GM12878 (cell line): ENCODE measurements around the gene AUNIP. TPM values are rescaled to one million over a fixed set of nuclear protein-coding genes. Genes with fewer than 3 reads are reported as not detected.
A peak's percentile ranks its signal among the peaks of the same experiment; 100 is the strongest.

Experiments
- BCLAF1 ChIP-seq: fragments of 450-650 bp; IDR thresholded peaks from 2 replicates; pipeline ENCODE4 v1.6.1; 2017; ENCODE audit warnings: antibody characterized with exemption, mild to moderate bottlenecking, moderate library complexity
- CBX3 ChIP-seq: fragments of 200-600 bp; sonication (generic); IDR thresholded peaks from 2 replicates; pipeline ENCODE4 v1.6.1; 2016; ENCODE audit warnings: low read depth, borderline replicate concordance
- CHD1 ChIP-seq: IDR thresholded peaks from 2 replicates; pipeline ENCODE4 v1.6.1; 2012; ENCODE audit warnings: low read depth, low read length, improper control_type of control experiment
- FOS ChIP-seq: IDR thresholded peaks from 3 replicates; pipeline ENCODE4 v1.6.1; 2011; ENCODE audit warnings: borderline replicate concordance; ENCODE audit not compliant: insufficient read length; ENCODE audit errors: extremely low read depth
- HCFC1 ChIP-seq: fragments of 150-350 bp; IDR thresholded peaks from 2 replicates; pipeline ENCODE4 v1.6.1; 2014; ENCODE audit warnings: low read length
- JUNB ChIP-seq: IDR thresholded peaks from 2 replicates; pipeline ENCODE4 v1.6.1; 2016; ENCODE audit warnings: antibody characterized with exemption, mild to moderate bottlenecking
- JUND ChIP-seq: IDR thresholded peaks from 2 replicates; pipeline ENCODE4 v1.6.1; 2012; ENCODE audit warnings: low read depth, mild to moderate bottlenecking, low read length, improper control_type of control experiment, moderate library complexity
- KAT2A ChIP-seq: conservative IDR thresholded peaks from 2 replicates; pipeline ENCODE4 v1.6.1; 2011; ENCODE audit warnings: low read depth, low read length; ENCODE audit not compliant: control insufficient read depth
- LARP7 ChIP-seq: fragments of 450-650 bp; IDR thresholded peaks from 2 replicates; pipeline ENCODE4 v1.6.1; 2017; ENCODE audit warnings: mild to moderate bottlenecking
- MXI1 ChIP-seq: fragments of 150-350 bp; IDR thresholded peaks from 2 replicates; pipeline ENCODE4 v1.6.1; 2011; ENCODE audit warnings: low read depth, mild to moderate bottlenecking, inconsistent platforms, low read length, improper control_type of control experiment
- MYB ChIP-seq: fragments of 150-350 bp; IDR thresholded peaks from 2 replicates; pipeline ENCODE4 v1.6.1; 2014; ENCODE audit warnings: mild to moderate bottlenecking, low read depth, low read length, borderline replicate concordance
- NFYA ChIP-seq: IDR thresholded peaks from 2 replicates; pipeline ENCODE4 v1.6.1; 2011; ENCODE audit warnings: low read depth, mild to moderate bottlenecking, low read length, improper control_type of control experiment, borderline replicate concordance
- NRF1 ChIP-seq: conservative IDR thresholded peaks from 2 replicates; pipeline ENCODE4 v1.6.1; 2011; ENCODE audit warnings: mild to moderate bottlenecking, low read depth, low read length, improper control_type of control experiment
- PAX5 ChIP-seq: IDR thresholded peaks from 2 replicates; pipeline ENCODE4 v1.6.1; 2011; ENCODE audit warnings: low read depth, low read length, borderline replicate concordance
- PML ChIP-seq: IDR thresholded peaks from 2 replicates; pipeline ENCODE4 v1.6.1; 2012; ENCODE audit warnings: low read length, inconsistent platforms
- POLR2AphosphoS2 ChIP-seq: IDR thresholded peaks from 2 replicates; pipeline ENCODE4 v1.6.1; 2011; ENCODE audit warnings: low read depth, mild to moderate bottlenecking, low read length, improper control_type of control experiment, moderate library complexity
- RFX5 ChIP-seq: IDR thresholded peaks from 2 replicates; pipeline ENCODE4 v1.6.1; 2011; ENCODE audit warnings: low read depth, low read length, improper control_type of control experiment
- RUNX3 ChIP-seq: IDR thresholded peaks from 2 replicates; pipeline ENCODE4 v1.6.1; 2012; ENCODE audit warnings: low read length, inconsistent platforms
- SMARCA5 ChIP-seq: fragments of 450-650 bp; IDR thresholded peaks from 2 replicates; pipeline ENCODE4 v1.6.1; 2017; ENCODE audit warnings: mild to moderate bottlenecking
- SMC3 ChIP-seq: IDR thresholded peaks from 2 replicates; pipeline ENCODE4 v1.6.1; 2011; ENCODE audit warnings: low read length, improper control_type of control experiment, borderline replicate concordance
- TARDBP ChIP-seq: IDR thresholded peaks from 2 replicates; pipeline ENCODE4 v1.6.1; 2016; ENCODE audit warnings: borderline replicate concordance
- USF1 ChIP-seq: IDR thresholded peaks from 2 replicates; pipeline ENCODE4 v1.6.1; 2011; ENCODE audit warnings: borderline replicate concordance, low read depth, mild to moderate bottlenecking, moderate library complexity, mixed read lengths, low read length; ENCODE audit not compliant: insufficient read depth; ENCODE audit errors: extremely low read length
- USF2 ChIP-seq: IDR thresholded peaks from 2 replicates; pipeline ENCODE4 v1.6.1; 2011; ENCODE audit warnings: low read depth, low read length, improper control_type of control experiment, borderline replicate concordance
- WRNIP1 ChIP-seq: IDR thresholded peaks from 2 replicates; pipeline ENCODE4 v1.6.1; 2011; ENCODE audit warnings: low read depth, low read length, improper control_type of control experiment, borderline replicate concordance
- ZNF24 ChIP-seq: fragments of 450-650 bp; IDR thresholded peaks from 2 replicates; pipeline ENCODE4 v1.6.1; 2017; ENCODE audit warnings: antibody characterized with exemption, mild to moderate bottlenecking
- polyA plus RNA-seq, 11 experiments: library from polyadenylated mRNA; depleted of rRNA in 4 of 11; unstranded in 6 of 11; stranded (reverse) in 5 of 11; fragments of >200 nt; fragmentation: Nextera tagmentation in 4 of 11; fragmentation: Illumina TruSeq in 1 of 11; extraction: Ambion mirVana in 4 of 11; extraction: Trizol in 1 of 11; gene quantifications; 1 replicate in 1 of 11; 2 replicates in 10 of 11; pipeline versions ENCODE4 v1.2.1 to v1.2.3, GENCODE V29; 2011 to 2016; ENCODE audit warnings: inconsistent platforms in 2 of 11, missing spikeins in 2 of 11, low read depth in 1 of 11
- total RNA-seq, 4 experiments: library from RNA; depleted of rRNA in 3 of 4; stranded (reverse); fragments of >200 nt in 3 of 4; fragmentation: Illumina TruSeq in 1 of 4; extraction: Trizol in 1 of 4; gene quantifications; 2 replicates each; pipeline versions ENCODE4 v1.2.1 to v1.2.3, GENCODE V29; 2013 to 2021
- TF ChIP-seq, protein P1 (sequence below): IDR thresholded peaks from 2 replicates; pipeline ENCODE4 v1.6.1; 2011; ENCODE audit warnings: mild to moderate bottlenecking, low read depth, low read length, moderate library complexity; ENCODE audit not compliant: insufficient replicate concordance

Gene AUNIP
- total and polyA plus RNA-seq, 10 of the 15 experiments (the other 5 are each of a cell fraction or from before 2014, with no cell fraction given) = 3.9 to 20.0 (median 12.7) TPM

DNA sequence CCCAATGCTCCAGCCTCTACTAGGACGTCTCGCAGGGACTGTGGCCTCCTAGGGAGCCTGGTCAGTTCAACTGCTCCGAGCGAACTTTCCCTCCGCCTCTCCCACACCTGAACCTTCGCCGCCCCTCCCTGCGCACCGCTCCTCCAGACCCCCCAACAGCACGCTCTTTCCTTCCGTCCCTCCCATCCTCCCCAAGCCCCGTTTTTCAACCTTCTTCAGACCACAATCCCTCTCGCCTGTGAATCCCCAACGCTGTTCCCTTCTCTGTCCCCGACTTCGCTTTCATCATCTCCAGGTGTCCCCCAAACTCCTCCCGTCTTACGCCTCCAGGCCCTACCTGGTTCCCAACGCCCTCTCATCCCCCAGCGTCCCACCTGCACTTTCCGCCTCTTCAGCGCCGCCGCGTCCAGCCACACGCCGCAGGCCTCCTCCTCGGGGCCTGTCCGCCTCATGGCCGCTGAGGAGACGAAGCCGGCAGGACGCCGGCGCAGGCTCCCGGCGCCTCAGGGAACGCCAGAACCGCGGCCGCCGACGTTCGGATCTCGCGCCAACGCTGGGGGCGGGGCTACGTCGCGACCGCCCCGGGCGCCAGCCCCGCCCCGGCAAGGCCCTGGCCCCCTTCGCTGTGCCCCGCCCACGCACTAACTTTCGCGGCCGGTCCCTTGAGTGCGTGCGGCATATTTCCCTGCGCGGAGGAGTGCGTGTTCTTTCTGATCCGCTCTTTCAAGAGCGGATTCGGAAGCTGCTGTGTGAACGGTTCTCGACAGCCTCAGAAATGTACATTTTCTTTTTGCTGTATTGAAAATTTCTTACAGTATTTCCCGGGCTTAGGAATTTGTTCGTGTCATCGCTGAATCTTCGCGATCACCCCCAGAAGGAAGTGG is at the start of gene AUNIP (continued):
- no peak for TF ChIP-seq USF1
- no peak for TF ChIP-seq NRF1
- TF ChIP-seq, protein P1, sequence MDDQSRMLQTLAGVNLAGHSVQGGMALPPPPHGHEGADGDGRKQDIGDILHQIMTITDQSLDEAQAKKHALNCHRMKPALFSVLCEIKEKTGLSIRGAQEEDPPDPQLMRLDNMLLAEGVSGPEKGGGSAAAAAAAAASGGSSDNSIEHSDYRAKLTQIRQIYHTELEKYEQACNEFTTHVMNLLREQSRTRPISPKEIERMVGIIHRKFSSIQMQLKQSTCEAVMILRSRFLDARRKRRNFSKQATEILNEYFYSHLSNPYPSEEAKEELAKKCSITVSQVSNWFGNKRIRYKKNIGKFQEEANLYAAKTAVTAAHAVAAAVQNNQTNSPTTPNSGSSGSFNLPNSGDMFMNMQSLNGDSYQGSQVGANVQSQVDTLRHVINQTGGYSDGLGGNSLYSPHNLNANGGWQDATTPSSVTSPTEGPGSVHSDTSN = no peak
- peak; percentile 14; the same call in 1 of the 2 replicates for TF ChIP-seq HCFC1
- TF ChIP-seq CBX3 = no peak
- TF ChIP-seq CHD1 = no peak
- TF ChIP-seq POLR2AphosphoS2 = peak; percentile 78
- TF ChIP-seq NFYA = no peak
- no peak; the same call in 1 of the 2 replicates for TF ChIP-seq RUNX3
- TF ChIP-seq USF2 = no peak
- TF ChIP-seq LARP7 = peak; percentile 74; the same call in 1 of the 2 replicates
- peak; percentile 95; the same call in 1 of the 2 replicates for TF ChIP-seq PML
- TF ChIP-seq JUND = peak; percentile 26; the same call in 1 of the 2 replicates
- no peak for TF ChIP-seq SMC3
- no peak for TF ChIP-seq FOS
- no peak for TF ChIP-seq BCLAF1
- 0 out of 2 replicates have a peak, but pooled peaks have one; percentile 39 for TF ChIP-seq ZNF24
- TF ChIP-seq TARDBP = no peak
- peak; percentile 88; the same call in 1 of the 2 replicates for TF ChIP-seq MXI1
- TF ChIP-seq PAX5 = no peak
- TF ChIP-seq SMARCA5 = 0 out of 2 replicates have a peak, but pooled peaks have one; percentile 71
- TF ChIP-seq JUNB = no peak
- TF ChIP-seq WRNIP1 = no peak
- TF ChIP-seq MYB = no peak
- no peak for TF ChIP-seq KAT2A
- TF ChIP-seq RFX5 = no peak
